KG1 (cell line): ENCODE results near the gene DENND6A.
"Not testable (repeated sequence)": the region's sequence is repeated elsewhere in the genome, so short reads cannot be mapped to it uniquely, and the experiment has no call there.

Experiments used
- DNase-seq: peaks from one replicate; lab custom pipeline; 2025; lab: John Stamatoyannopoulos, UW

DENND6A gene

GRCh38 chr3:57692396-57693147, at the start of gene DENND6A:
TSS of gene DENND6A (minus strand) at chr3:57693077. CDS start at chr3:57693018, 59 bp downstream.
- DNase-seq: peak; percentile 87

DNA sequence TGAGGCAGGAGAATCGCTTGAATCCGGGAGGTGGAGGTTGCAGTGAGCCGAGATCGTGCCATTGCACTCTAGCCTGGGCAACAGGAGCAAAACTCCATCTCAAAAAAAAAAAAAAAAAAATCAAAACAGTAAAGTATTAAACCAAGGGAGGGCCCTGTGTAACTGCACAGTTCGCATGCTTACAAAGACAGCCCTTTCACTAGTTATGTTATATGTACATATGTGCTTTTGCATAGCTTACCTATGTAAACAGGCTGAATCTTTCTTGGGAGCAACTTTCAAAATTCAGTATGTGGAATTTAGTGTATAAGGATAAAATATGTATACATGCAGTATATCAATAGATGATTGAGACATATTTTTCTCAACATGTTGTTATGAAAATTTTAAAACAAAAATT, 47.1 kb upstream of the DENND6A start:
- no peak for DNase-seq

DNA sequence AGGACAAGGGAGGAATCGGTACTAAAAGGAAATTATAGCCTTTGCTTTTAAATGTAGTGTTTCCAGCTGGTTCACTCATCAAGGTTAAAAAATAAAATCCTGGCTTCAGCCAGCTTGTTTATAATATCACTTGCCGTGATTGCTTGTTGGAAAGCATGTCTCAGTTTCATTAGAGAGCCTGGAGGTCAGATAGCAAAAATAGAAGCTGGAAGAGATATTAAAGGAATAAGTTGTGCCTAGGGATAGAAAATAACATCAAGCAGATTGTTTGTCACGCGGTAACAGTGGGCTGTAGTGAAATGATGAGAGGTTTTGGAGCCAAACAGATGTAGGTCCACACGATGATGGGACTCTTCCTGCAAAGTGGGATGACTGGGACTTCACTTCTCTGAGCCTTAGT, 45.5 kb upstream of the DENND6A start:
- DNase-seq: no peak

DNA sequence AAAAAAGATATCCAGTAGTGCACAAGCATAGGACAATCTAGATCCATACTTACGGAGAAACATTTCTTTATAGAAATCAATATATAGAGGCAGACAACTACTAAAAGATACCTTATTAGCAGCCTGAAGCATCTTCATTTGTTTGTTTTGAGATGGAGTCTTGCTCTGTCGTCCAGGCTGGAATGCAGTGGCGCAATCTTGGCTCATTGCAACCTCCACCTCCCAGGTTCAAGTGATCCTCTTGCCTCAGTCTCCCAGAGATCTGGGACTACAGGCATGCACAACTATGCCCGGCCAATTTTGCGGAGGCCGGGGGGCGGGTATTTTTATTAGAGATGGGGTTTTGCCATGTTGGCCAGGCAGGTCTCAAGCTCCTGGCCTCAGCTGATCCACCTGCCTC, 45.0 kb upstream of the DENND6A start:
- DNase-seq: no peak

DNA sequence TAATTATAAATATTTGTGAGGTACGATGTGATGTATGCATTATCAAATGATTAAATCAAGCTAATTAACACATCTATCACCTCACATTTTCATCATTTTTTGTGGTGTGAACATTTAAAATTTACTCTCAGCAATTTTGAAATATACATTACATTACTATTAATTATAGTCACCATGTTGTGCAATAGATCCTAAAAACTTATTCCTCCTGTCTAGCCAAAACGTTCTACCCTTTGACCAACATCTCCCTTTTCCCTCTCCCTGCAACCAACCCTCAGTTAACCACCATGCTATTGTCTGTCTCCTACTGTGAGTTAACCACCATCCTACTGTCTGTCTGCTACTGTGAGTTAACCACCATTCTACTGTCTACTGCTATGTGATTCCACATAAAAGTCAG, 42.5 kb upstream of the DENND6A start:
- DNase-seq: no peak

- no peak for DNase-seq
Observed at GRCh38 chr3:57733790-57734189, 40.9 kb upstream of the DENND6A start.

DNA sequence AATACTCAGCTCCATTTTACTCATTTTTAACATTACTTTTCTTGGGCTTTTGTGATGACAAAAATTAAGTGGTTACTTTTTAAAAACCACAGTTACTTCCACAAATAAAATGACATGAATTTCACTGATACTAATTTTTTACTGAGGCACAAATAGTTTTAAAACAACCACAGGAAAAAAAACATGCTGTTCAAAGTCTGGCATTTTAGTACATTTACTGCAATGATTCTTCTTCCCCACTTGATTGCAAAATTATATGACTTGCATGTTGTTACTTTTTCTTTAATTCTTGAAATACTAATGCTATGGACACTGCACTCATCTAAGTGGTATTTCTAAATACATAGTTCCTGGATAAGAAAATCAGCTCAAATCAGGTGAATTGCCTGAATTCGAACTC, 38.4 kb upstream of the DENND6A start:
- no peak for DNase-seq

GRCh38 chr3:57730682-57731081, 37.8 kb upstream of the DENND6A start:
- no peak for DNase-seq

DNA sequence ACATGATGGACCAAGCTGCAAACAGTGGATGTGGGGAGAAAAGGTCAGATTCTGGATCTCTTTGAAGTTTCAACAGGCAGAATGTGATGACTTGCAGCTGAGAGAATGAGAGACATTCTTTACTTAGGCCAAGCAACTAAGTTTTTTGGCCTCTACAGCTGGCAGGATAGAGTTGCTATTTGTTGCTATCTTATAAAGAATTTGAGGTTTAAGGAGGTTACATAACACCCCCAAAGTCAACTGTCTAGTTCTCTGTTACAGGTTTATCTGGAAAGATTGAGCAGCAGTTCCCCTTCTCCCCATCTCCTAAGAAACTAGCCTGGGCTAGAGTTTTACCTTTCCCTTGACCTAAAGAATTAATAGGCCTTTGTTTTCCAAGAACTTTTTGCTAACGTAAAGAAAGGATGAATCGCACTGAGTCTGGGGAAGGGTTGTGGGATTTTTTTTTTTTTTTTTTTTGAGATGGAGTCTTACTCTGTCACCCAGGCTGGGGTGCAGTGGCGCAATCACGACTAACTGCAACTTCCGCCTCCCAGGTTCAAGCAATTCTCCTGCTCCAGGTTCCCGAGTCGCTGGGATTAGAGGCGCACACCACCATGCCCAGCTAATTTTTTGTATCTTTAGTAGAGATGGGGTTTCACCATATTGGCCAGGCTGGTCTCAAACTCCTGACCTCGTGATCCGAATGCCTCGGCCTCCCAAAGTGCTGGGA, 36.6 kb upstream of the DENND6A start:
- no peak for DNase-seq

- DNase-seq: no peak
Observed at GRCh38 chr3:57727106-57727505, 34.2 kb upstream of the DENND6A start.

DNA sequence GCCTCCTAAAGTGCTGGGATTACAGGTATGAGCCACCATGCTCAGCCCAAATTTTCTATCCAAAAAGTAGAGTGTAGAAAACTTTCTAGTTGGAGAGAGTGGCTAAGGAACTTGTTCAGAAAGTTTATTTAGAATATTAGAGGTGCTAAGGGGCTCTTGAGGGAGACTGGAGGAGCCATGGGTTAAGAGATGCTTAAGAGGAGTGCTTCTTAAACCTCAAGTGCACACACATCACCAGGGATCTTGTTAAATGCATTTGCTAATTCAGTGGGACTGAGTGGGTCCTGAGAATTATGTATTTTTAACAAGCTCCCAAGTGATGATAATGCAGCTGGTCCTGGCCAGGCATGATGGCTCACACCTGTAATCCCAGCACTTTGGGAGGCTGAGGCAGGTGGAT, 33.5 kb upstream of the DENND6A start:
- DNase-seq: no peak

GRCh38 chr3:57718118-57718517, 25.2 kb upstream of the DENND6A start:
- DNase-seq: no peak

DNA sequence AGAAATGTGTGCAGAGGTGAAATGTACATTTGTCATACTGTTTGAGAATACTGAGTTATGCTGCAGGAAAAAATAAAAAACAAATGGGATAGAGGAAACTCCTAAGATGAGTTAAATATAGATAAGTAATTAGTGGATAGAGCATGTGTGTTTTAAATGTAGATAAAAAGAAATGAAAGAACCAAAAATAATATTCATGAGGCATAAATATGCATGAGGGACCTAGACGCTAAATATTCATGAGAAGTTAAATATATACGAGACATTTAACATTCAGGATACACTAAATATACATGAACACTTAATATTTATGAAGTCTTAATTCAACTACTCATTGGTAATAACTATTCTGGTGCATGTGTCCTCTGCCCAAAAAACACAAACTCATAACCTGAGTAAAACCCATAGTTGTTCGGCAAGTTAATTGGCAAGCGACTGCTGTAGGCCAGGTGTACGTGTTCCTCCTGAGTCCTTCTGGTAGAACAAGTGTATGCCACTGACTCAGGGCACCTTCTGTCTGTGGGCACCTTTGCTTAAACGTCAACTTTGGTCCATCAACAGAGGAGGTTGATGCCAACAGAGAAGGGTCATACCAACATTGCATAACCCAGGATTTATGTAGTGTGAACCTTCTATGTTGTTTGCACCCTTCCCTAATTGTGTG, 24.5 kb upstream of the DENND6A start:
- no peak for DNase-seq

- no peak for DNase-seq
Observed at GRCh38 chr3:57715686-57716085, 22.8 kb upstream of the DENND6A start.

DNA sequence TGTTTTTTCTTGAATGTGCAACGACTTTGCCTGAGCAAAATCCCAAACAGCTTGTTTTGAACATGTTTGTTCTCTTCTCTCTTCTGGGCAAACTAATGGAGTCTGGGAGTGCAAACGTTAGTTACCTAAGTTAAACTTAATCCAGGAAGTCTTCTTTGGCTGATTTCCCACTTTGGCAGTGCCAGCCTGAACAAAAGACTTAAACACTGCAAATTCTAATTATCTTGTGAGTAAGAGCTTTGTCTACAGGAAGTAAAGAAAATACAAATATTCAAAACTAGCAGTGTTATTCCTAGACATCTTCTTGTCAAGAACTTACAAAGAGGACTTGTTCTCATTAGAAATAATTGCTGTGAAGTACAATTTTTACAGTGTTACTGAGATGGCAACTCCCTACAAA, 16.7 kb upstream of the DENND6A start:
- DNase-seq: no peak

DNA sequence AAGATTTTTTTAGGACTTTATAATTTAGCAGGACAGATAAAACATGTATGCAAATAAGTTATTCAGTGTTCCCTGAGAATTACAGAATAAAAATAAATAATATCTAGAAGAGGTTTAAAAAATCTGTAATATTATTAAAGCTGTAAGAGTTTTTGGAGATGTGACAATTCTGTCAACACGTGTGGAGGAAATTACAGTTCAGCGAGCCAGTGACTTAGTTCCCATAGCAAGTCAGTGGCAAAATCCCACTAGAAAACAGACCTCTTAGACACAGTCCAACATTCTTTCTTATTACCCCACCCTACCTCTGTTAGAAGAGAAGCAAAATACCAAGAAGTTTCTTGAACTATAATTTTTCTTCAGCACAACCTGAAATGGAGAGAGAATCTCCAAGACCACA, 16.2 kb upstream of the DENND6A start:
- DNase-seq: no peak

DNA sequence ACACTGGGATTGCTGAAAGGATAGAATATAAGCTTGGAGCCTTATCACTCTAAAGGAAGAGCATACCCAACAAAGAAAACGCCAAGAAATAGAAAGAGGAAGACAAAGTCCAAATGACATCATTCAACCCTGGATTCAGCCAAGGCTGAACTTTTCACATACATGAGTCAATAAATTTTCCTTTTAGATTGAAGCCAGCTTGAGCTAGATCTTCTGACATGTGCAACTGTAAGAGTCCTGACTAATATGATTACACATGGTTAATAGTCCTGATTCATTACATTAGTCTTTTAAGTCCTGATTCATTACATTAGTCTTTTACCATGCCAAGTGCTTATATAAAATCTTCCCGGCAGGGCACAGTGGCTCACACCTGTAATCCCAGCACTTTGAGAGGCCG, 13.6 kb upstream of the DENND6A start:
- no peak for DNase-seq

- DNase-seq: not testable (repeated sequence)
Observed at GRCh38 chr3:57705351-57705750, 12.5 kb upstream of the DENND6A start.

- no peak for DNase-seq
Observed at GRCh38 chr3:57701781-57702180, 8.9 kb upstream of the DENND6A start.

DNA sequence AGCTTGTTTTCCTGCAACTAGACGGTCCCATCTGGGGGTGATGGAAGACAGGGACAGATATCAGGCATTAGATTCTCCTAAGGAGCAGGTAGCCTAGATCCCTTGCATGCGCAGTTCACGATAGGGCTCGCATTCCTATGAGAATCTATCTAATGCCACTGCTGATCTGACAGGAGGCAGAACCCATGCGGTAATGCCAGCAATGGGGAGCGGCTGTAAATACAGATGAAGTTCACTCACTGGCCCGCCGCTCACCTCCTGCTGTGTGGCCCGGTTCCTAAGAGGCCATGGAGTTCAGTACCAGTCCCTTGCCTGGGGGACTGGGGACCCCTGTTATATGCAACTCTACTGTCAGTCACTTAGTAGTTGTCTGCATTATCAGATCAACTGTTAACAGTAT, 7.9 kb upstream of the DENND6A start:
- DNase-seq: no peak

DNA sequence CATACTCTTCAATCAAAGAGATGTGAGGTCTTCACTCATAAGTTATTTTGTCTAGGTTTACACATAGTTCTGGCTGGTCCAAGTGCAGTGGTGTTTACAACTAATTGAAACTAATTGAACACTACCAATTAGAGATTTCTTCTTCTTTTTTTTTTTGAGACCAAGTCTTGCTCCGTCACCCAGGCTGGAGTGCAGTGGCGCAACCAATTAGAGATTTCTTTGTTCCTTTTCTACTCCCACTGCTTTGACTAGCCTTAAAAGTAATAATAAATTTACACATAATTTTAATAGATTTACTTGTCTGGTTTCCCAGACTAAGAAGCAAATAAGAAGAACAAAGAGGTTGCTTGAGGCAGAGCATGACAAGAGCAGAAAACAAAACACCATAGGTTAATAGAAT, 6.7 kb upstream of the DENND6A start:
- DNase-seq: no peak

GRCh38 chr3:57696801-57697321, 4.0 kb upstream of the DENND6A start:
- no peak for DNase-seq

GRCh38 chr3:57694146-57694545, 1.3 kb upstream of the DENND6A start:
- no peak for DNase-seq
